Panc1 (cell line): ENCODE data around the gene GMEB2.
A peak's percentile ranks its signal among the peaks of the same experiment; 100 is the strongest.

ENCODE experiments used
- POLR2AphosphoS5 ChIP-seq: IDR thresholded peaks from 2 replicates; pipeline ENCODE4 v1.6.1; 2012; ENCODE audit warnings: mild to moderate bottlenecking, low read depth, low read length, moderate library complexity
- SIN3A ChIP-seq: IDR thresholded peaks from 2 replicates; pipeline ENCODE4 v1.6.1; 2012; ENCODE audit warnings: low read depth, mild to moderate bottlenecking, low read length, moderate library complexity, borderline replicate concordance; ENCODE audit not compliant: insufficient read depth
- TCF7L2 ChIP-seq: IDR thresholded peaks from 2 replicates; pipeline ENCODE4 v1.6.1; 2011; ENCODE audit warnings: mild to moderate bottlenecking, low read depth, low read length, inconsistent platforms
- TF ChIP-seq, protein P1 (sequence below): fragments of 450-650 bp; IDR thresholded peaks from 2 replicates; pipeline ENCODE4 v1.5.1; 2017; ENCODE audit warnings: mild to moderate bottlenecking
- TF ChIP-seq, protein P2 (sequence below), 2 experiments: IDR thresholded peaks; 2 replicates each; pipeline ENCODE4 v1.6.1; 2011 to 2012; ENCODE audit warnings: low read depth in 2 of 2, control low read depth in 1 of 2, low read length in 1 of 2, mild to moderate bottlenecking in 1 of 2, moderate library complexity in 1 of 2; ENCODE audit not compliant: insufficient read depth in 1 of 2

DNA sequence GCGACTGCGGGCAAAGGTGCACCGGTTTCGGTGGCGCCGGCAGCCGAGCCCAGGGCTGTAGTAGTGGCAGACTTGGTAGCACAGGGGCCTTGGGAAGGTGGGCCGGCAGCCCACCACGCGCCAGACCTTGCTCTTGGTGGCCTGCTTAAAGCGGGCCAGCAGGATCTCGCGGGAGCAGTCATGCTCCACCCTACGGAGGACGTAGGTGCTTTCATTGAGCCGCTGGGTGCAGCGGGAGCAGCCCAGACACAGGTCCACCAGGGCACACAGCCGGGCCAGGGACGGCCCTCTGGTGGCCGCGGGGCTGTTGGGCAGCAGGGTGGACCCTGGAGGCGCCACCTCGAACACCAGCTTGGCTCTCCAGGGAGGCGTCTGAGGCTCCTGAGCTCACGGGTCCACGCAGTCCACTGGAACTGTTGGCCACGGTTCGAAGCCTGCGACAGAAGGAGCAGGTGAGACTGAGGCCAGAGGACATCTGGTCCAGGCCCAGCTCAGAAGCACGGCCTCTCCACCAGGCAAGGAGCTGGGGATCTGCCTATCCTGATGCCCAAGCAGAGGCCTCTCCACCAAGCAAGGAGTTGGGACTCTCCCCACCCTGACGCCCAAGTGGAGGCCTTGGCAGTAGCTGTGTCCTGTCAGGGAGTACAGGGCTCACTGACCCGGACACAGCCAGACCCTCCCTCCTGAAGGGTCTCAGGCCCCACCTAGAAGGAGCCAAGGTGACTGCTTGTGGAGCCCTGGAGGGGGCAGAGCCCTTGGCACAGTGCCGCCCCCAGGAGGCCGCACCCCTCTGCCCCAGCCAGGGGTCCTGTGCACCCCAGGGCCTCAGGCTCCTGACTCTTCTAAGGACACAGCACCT is 53.9 kb downstream of the GMEB2 start:
- TF ChIP-seq, protein P1, sequence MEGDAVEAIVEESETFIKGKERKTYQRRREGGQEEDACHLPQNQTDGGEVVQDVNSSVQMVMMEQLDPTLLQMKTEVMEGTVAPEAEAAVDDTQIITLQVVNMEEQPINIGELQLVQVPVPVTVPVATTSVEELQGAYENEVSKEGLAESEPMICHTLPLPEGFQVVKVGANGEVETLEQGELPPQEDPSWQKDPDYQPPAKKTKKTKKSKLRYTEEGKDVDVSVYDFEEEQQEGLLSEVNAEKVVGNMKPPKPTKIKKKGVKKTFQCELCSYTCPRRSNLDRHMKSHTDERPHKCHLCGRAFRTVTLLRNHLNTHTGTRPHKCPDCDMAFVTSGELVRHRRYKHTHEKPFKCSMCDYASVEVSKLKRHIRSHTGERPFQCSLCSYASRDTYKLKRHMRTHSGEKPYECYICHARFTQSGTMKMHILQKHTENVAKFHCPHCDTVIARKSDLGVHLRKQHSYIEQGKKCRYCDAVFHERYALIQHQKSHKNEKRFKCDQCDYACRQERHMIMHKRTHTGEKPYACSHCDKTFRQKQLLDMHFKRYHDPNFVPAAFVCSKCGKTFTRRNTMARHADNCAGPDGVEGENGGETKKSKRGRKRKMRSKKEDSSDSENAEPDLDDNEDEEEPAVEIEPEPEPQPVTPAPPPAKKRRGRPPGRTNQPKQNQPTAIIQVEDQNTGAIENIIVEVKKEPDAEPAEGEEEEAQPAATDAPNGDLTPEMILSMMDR, result peak; percentile 36; the same call in 1 of the 2 replicates
- no peak for TF ChIP-seq SIN3A
- TF ChIP-seq POLR2AphosphoS5, result no peak
- TF ChIP-seq, protein P2, sequence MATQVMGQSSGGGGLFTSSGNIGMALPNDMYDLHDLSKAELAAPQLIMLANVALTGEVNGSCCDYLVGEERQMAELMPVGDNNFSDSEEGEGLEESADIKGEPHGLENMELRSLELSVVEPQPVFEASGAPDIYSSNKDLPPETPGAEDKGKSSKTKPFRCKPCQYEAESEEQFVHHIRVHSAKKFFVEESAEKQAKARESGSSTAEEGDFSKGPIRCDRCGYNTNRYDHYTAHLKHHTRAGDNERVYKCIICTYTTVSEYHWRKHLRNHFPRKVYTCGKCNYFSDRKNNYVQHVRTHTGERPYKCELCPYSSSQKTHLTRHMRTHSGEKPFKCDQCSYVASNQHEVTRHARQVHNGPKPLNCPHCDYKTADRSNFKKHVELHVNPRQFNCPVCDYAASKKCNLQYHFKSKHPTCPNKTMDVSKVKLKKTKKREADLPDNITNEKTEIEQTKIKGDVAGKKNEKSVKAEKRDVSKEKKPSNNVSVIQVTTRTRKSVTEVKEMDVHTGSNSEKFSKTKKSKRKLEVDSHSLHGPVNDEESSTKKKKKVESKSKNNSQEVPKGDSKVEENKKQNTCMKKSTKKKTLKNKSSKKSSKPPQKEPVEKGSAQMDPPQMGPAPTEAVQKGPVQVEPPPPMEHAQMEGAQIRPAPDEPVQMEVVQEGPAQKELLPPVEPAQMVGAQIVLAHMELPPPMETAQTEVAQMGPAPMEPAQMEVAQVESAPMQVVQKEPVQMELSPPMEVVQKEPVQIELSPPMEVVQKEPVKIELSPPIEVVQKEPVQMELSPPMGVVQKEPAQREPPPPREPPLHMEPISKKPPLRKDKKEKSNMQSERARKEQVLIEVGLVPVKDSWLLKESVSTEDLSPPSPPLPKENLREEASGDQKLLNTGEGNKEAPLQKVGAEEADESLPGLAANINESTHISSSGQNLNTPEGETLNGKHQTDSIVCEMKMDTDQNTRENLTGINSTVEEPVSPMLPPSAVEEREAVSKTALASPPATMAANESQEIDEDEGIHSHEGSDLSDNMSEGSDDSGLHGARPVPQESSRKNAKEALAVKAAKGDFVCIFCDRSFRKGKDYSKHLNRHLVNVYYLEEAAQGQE (IDR thresholded peaks at IDR 0.05; ENCODE audit: insufficient read depth in 1 of 2, low read depth in 2 of 2, low read length in 1 of 2), result no peak
- no peak for TF ChIP-seq TCF7L2
